ENCODE measurements around the gene SPEF2.

DNA sequence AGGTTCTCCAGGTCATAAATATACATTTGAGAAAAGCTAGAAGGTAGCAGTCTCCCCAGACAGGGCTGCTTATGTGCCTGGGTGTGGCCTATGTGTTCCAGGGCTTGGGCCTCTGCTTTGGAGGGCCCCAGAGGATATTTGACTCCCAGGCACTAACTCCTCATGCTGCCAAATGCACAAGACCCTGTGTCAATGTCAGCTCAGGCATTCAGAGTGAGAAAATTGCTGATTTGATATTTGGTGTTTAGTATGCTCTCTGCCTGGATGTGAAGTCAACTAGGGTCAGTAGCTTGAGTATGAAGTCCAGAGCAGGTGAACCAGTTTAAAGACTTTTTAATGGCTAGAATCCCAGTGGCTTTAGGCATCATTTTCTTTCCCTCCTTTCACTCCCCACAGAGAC is 181.5 kb downstream of the SPEF2 start:
- TF ChIP-seq YBX1 (IDR thresholded peaks at IDR 0.05) (no peak), FOS (IDR thresholded peaks at IDR 0.05; ENCODE audit: extremely low read depth, insufficient read length) (no peak), EP300 (IDR thresholded peaks at IDR 0.05; ENCODE audit: low read length) (no peak)
